ENCODE data around the gene BMPR1A. TPM values are rescaled to one million over a fixed set of nuclear protein-coding genes. Genes with fewer than 3 reads are reported as not detected.
A peak's percentile ranks its signal among the peaks of the same experiment; 100 is the strongest.

Gene BMPR1A
- total RNA-seq, 1 donor from 2014 or later: 32.6 TPM

DNA sequence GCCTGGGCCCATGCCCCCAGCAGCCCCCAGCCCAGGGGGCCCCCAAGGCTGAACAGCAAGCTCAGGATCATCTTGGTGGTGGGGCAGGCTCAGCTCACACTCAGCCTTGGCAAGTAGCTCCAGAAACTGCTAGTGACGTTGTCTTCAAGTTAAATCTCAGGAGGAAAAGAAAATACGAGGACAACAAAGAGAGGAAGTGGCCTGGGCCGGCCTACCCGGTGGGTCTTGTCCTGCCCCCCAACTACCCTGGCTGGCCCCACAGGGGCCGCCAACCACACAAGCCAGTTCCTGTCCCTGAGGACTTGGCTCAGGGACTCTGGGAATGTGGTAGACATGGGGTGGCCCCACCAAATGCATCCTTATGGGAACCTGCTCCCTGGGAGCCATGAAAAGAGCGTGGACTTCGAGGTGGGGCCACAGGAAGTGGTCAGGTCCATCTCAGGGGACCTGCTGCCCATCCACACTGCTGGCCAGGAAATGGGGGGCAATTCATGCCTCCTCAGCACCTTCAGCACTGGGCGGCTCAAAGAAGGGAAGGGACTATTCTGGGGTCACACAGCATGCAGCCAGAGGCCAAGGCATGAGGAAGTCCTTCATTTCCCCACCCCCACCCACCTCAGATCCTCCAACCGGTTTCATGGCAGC lies 201.2 kb downstream of the BMPR1A start, which contains the start of gene MMRN2:
Gene MMRN2 (minus strand): TSS at position 145 of the 645 bp plus-strand sequence. CDS start 74 bp downstream, at position 71.
- TF ChIP-seq, protein P1, sequence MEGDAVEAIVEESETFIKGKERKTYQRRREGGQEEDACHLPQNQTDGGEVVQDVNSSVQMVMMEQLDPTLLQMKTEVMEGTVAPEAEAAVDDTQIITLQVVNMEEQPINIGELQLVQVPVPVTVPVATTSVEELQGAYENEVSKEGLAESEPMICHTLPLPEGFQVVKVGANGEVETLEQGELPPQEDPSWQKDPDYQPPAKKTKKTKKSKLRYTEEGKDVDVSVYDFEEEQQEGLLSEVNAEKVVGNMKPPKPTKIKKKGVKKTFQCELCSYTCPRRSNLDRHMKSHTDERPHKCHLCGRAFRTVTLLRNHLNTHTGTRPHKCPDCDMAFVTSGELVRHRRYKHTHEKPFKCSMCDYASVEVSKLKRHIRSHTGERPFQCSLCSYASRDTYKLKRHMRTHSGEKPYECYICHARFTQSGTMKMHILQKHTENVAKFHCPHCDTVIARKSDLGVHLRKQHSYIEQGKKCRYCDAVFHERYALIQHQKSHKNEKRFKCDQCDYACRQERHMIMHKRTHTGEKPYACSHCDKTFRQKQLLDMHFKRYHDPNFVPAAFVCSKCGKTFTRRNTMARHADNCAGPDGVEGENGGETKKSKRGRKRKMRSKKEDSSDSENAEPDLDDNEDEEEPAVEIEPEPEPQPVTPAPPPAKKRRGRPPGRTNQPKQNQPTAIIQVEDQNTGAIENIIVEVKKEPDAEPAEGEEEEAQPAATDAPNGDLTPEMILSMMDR (IDR thresholded peaks at IDR 0.05; ENCODE audit: insufficient read depth, low read length, severe bottlenecking): no peak
- Histone ChIP-seq H3K36me3 (ENCODE audit: control insufficient read depth, insufficient read depth, low read length) (no peaks in the 10 kb centered on the region), H3K27me3 (ENCODE audit: control insufficient read depth, insufficient read depth, low read length) (no peaks in the 10 kb centered on the region), H3K4me3 (ENCODE audit: low read depth, low read length) (no peak within 1 kb of the TSS)
- FAIRE-seq: no peak
- no peak for DNase-seq (ENCODE audit: low read depth)

DNA sequence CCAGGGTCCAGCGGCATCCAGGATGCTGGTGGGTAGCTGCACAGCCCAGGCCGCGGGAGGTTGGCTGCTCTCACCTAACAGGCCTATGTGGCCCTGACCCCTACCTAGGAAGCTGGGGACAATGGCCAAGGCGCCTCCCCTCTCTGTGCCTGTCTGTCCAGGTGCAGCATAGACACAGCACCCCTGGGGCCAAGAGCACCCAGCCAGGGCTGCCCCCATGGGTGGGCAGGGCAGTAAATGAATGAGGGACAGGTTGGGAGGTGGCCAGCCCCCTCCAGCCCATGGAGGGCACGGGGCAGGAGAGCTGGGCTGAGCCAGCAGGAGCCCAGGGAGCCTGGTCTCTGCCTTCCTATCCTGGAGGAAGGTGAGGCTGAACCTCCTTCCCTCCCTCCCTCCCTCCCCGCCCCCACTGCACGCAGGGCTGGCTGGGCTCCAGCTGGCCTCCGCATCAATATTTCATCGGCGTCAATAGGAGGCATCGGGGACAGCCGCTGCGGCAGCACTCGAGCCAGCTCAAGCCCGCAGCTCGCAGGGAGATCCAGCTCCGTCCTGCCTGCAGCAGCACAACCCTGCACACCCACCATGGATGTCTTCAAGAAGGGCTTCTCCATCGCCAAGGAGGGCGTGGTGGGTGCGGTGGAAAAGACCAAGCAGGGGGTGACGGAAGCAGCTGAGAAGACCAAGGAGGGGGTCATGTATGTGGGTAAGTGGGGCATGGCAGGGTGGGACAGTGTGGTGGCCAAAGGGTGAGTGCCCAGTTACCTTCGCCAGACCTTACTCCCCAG lies 201.9 kb downstream of the BMPR1A start, which contains the start of gene SNCG:
Gene SNCG (plus strand): TSS at position 484 of the 785 bp plus-strand sequence. CDS start 99 bp downstream, at position 583.
- H3K4me3 ChIP-seq (ENCODE audit: low read depth, low read length): peak within 1 kb of the TSS; percentile 18
- TF ChIP-seq, protein P1 (IDR thresholded peaks at IDR 0.05; ENCODE audit: insufficient read depth, low read length, severe bottlenecking): no peak
- no peak for FAIRE-seq
- H3K27me3 ChIP-seq (ENCODE audit: control insufficient read depth, insufficient read depth, low read length): no peaks in the 10 kb centered on the region
- H3K36me3 ChIP-seq (ENCODE audit: control insufficient read depth, insufficient read depth, low read length): no peaks in the 10 kb centered on the region
- no peak for DNase-seq (ENCODE audit: low read depth)

DNA sequence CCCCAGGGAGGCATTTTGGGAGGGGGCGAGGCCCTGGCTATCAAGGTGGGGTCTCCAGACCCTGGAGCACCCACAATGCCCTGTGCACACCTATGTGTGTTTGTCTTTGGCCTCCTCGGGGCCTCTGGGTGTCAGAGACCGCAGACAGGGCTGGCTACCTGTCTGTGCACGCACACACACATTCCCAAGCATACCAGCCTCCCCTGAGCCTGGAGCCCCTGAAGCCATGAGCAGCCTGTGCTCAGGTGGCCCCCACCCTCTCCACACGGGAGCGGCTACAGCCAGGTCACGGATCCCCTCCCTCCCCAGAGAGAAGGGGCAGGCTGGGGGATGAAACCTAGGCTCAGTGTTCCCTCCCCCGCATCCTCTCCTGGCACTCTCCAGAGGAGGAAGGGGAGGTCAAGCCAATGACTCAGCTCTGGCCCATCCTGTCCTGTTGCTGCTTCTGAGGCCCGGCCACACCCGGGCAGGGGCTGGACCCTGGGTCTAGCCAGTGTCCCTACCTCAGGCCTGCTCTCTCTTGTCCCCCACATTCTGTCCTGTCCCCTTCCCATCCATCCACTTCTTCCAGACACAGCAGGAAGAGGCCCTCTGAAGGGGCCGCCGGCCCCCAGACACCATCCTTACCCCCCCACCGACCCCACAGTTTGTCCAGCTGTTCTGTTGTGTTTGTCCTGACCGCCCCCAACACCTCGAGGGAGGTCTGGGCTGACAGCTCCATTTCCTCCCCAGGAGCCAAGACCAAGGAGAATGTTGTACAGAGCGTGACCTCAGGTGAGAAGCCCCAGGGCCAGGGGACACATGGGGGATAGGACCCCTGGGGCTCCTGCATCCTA lies 202.7 kb downstream of the BMPR1A start:
- TF ChIP-seq, protein P1 (IDR thresholded peaks at IDR 0.05; ENCODE audit: insufficient read depth, low read length, severe bottlenecking): no peak
- Histone ChIP-seq H3K36me3 (ENCODE audit: control insufficient read depth, insufficient read depth, low read length) (peaks cover 1% of the 10 kb centered on the region), H3K4me3 (ENCODE audit: low read depth, low read length) (no peak overlapping the region), H3K27me3 (ENCODE audit: control insufficient read depth, insufficient read depth, low read length) (no peaks in the 10 kb centered on the region)
- FAIRE-seq (no peak), DNase-seq (ENCODE audit: low read depth) (peak; percentile 76)

DNA sequence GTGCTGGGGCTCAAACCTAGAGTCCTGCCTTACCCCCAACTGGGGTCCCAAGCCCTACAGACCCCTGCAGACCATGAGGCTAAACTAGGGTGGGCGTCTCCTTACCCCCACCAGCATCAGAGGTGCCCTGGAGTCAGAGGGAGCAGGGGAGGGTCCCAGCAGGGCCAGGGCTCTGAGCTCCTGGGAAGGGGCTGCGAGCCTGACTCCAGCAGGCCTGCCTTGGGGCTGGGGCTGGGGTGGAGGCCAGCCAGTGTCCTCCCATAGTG lies 203.3 kb downstream of the BMPR1A start:
- TF ChIP-seq, protein P1 (IDR thresholded peaks at IDR 0.05; ENCODE audit: insufficient read depth, low read length, severe bottlenecking): no peak
- H3K27me3 ChIP-seq (ENCODE audit: control insufficient read depth, insufficient read depth, low read length): no peaks in the 10 kb centered on the region
- FAIRE-seq (no peak), DNase-seq (ENCODE audit: low read depth) (no peak)
- peaks cover 1% of the 10 kb centered on the region for H3K36me3 ChIP-seq (ENCODE audit: control insufficient read depth, insufficient read depth, low read length)
- no peak overlapping the region for H3K4me3 ChIP-seq (ENCODE audit: low read depth, low read length)

DNA sequence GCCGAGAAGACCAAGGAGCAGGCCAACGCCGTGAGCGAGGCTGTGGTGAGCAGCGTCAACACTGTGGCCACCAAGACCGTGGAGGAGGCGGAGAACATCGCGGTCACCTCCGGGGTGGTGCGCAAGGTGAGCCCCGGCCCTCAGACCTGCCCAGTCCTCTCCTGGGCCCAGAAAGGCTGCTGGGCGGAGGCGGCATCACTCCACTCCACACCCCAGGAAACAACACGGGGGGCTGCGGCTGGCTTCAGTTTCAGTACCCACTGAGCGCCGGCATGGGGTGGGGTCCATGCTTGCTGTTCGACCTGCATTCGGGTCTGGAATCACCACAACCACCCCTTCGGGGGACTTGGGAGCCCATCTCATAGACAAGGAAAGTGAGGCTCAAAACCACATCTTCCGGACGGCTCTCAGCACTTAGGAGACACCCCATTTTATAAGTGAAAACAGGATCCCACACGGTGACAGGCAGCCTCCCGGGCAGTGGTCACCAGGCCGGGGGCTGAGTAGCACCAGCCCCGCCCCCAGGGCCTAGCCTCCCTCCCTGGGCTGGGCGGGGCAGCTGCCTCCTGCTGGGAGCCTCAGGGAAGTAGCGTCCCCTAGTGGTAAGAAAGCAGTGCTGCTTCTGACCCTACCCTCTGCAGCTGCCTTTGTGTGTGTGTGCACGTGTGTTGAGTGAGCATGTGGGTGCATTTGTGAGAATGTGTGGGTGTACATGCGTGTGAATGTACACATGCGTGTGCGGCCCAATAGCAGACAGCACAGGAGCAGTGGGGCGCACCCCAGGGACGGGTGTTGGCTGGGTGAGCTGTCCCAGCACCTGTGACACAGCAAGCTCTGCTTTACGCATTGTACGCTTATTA lies 203.8 kb downstream of the BMPR1A start:
- no peak overlapping the region for H3K4me3 ChIP-seq (ENCODE audit: low read depth, low read length)
- FAIRE-seq (no peak), DNase-seq (ENCODE audit: low read depth) (peak; percentile 61)
- peaks cover 1% of the 10 kb centered on the region for H3K36me3 ChIP-seq (ENCODE audit: control insufficient read depth, insufficient read depth, low read length)
- TF ChIP-seq, protein P1 (IDR thresholded peaks at IDR 0.05; ENCODE audit: insufficient read depth, low read length, severe bottlenecking): peak; percentile 97
- H3K27me3 ChIP-seq (ENCODE audit: control insufficient read depth, insufficient read depth, low read length): no peaks in the 10 kb centered on the region
